GM21528 (cell line): ENCODE results near the gene PIN1.

Source experiments
- ATAC-seq: cut with Tn5 transposase; IDR thresholded peaks from one replicate; pipeline ENCODE4 v1.9.1; 2021; ENCODE audit warnings: mild to moderate bottlenecking, moderate library complexity; ENCODE audit not compliant: unreplicated experiment, low FRiP score

PIN1 gene

GRCh38 chr19:9850235-9850959 lies 15.3 kb downstream of the PIN1 start:
- ATAC-seq: no peak

- ATAC-seq: no peak
Measured at GRCh38 chr19:9854282-9854846, 19.2 kb downstream of the PIN1 start.

GRCh38 chr19:9856609-9857008 lies 21.5 kb downstream of the PIN1 start:
- ATAC-seq: no peak

DNA sequence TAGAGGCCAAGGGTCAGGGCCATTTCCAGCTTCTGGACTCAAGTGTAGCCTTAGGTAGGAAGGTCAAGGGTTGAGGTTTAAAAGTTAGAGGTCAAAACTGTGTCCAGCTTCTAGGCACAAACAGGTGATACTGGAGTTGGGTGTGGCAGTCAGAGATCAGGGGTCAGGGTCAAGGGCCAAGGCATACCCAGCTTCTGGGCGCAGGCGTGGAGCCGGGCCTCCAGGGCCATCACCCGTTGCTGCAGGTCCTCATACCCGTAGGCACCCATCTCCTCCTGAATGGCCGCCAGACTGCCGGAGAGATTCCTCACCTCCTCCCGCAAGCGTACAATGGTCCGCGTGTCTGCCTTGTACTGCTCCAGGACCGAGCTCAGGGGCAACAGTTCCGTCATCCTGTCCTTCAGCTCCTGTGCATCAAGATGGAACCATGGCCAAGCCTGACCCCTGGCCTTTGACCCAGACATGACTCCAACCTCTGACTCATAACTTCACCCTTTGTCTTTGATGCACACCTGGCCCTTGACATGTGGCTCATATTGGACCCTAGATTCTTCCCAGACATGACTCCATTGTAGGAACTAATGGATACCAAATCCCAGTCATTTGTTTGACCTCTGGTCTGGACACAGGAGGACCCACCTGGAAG lies 22.1 kb downstream of the PIN1 start:
- ATAC-seq: no peak

GRCh38 chr19:9857920-9858746 lies 23.0 kb downstream of the PIN1 start:
- ATAC-seq: no peak

DNA sequence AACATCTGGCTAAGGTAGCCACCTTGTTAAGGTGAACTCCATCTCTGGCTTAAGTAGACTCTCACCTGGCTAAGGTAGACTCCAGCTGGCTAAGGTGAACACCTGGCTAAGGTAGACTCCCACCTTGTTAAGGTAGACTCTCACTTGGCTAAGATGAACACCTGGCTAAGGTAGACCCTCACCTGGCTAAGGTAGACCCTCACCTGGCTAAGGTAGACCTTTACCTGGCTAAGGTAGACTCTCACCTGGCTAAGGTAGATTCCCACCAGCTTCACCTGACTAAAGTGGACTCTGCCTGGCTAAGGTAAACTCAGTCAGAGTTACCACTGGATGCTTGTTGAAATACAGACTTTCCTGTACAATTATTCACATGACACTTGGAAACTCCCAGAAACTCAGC lies 23.6 kb downstream of the PIN1 start:
- ATAC-seq: no peak

GRCh38 chr19:9860407-9860806 lies 25.3 kb downstream of the PIN1 start:
- no peak for ATAC-seq

- ATAC-seq: no peak
Measured at GRCh38 chr19:9861503-9861902, 26.4 kb downstream of the PIN1 start.

DNA sequence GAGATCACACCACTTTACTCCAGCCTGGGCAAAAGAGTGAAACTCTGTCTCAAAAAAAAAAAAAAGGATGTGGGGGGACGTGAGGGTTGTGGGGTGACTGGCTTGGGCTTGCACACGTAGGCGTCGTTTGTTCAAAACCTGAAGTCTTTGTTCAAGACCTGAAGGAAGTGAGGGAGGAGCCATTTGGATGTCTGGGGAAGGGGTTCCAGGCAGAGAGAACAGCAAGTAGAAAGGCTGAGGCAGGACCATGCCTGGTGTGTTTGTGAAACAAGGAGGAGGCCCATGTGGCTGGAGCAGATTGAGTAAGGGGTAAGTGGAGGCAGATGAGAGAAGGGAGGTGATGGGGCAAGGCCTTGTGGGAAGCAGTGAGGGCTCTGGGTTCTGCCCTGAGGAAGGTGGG lies 27.8 kb downstream of the PIN1 start:
- ATAC-seq: no peak

DNA sequence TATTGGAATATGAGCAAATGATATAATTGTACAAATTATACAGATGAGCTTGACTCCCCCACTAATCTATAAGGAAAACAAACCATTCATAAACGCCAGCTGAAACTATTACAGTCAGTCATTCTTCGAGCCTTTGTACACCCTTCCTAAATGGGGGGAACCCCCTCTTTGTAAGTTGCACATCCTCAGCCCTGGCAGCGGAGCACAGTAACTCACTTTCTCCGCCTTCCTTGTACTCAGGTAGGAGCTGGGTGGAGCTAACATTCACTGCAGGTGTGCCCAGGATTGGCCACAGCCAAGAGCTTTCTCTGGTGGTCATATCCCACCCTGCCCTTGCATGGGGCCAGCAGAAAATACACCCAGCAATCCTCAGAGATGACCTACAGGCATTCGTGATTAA lies 28.6 kb downstream of the PIN1 start:
- ATAC-seq: no peak

GRCh38 chr19:9865732-9866501 lies 30.8 kb downstream of the PIN1 start:
- ATAC-seq: no peak

- ATAC-seq: no peak
Measured at GRCh38 chr19:9868983-9869617, 34.0 kb downstream of the PIN1 start.

DNA sequence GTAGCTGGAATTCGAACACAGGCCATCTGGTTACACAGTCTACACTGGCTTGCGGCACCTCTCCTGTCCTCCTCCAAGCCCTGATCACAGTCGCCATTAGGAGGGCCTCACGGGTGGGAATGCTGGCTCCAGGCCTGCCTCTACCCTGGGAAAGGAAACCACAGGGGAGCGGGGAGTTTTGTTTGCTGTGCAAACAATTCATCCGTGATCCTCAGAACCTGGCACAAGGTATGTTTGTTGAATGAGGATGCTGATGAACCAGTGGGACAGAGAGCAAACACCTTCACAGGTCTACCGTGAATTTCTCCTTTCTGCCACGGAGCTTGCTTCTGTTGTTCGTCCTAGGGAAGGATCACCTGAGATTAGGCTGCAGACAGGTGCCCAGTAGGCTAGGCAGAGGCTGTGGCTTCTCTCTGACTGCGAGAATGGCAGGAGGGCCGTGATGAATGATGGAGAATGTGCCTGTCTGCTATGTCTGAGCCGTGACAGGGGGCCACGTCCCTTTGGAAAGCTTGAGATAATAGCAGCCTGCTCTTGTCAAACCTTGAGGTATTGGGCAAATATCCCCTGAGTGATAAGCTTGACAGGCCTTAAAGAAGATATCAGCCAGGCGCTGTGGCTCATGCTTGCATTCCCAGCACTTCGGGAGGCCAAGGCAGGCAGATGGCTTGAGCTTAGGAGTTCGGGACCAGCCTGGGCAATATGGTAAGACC lies 36.7 kb downstream of the PIN1 start:
- ATAC-seq: no peak

- no peak for ATAC-seq
Measured at GRCh38 chr19:9872618-9873242, 37.6 kb downstream of the PIN1 start.

GRCh38 chr19:9875031-9875627 lies 40.0 kb downstream of the PIN1 start:
- no peak for ATAC-seq

DNA sequence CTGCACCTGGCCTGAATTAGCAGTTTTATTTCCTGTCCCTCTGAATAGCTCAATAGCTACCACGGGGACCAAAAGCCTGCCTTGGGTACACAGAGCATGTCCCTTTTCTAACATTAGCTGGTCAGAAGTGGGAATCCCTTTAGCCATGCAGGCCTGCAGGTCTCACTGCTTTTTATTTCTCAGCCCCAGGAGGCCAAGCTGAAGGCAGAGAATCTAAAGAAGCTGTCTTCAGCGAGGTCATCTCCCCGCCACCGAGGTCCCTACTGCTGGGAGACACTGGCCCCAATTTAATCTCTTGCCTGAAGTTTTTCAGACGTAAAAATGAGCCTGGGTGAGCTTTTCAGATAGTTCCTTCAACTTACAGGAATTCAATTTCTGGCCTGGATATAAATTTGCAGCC lies 40.7 kb downstream of the PIN1 start:
- no peak for ATAC-seq

- ATAC-seq: no peak
Measured at GRCh38 chr19:9877780-9878510, 42.8 kb downstream of the PIN1 start.
